GM19372 (cell line): ENCODE data around the gene PTPRM.
"Not testable (repeated sequence)": the region's sequence is repeated elsewhere in the genome, so short reads cannot be mapped to it uniquely, and the experiment has no call there.

Experiments
- ATAC-seq: cut with Tn5 transposase; IDR thresholded peaks from one replicate; pipeline ENCODE4 v1.9.1; 2021; ENCODE audit warnings: mild to moderate bottlenecking, low read depth, moderate library complexity; ENCODE audit not compliant: unreplicated experiment

Gene PTPRM

DNA sequence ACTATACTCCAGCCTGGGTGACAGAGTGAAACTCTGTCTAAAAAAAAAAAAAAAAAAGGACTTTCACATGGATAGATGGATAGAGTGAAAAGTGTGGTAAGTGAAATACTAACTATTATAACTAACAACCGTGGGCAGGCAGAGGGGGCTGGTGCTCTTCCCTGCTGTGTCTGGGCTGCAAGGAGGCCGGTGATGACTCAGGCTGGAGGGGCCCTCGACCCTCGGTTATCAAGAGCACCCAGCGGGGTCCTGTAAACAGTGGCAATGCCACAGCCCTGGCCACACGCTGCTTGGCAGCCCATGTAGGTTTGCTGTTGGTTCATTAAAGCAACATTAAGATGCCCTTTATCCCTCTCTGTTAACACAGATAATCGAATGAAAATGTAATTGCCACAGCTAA, 857.4 kb downstream of the PTPRM start:
- no peak for ATAC-seq

DNA sequence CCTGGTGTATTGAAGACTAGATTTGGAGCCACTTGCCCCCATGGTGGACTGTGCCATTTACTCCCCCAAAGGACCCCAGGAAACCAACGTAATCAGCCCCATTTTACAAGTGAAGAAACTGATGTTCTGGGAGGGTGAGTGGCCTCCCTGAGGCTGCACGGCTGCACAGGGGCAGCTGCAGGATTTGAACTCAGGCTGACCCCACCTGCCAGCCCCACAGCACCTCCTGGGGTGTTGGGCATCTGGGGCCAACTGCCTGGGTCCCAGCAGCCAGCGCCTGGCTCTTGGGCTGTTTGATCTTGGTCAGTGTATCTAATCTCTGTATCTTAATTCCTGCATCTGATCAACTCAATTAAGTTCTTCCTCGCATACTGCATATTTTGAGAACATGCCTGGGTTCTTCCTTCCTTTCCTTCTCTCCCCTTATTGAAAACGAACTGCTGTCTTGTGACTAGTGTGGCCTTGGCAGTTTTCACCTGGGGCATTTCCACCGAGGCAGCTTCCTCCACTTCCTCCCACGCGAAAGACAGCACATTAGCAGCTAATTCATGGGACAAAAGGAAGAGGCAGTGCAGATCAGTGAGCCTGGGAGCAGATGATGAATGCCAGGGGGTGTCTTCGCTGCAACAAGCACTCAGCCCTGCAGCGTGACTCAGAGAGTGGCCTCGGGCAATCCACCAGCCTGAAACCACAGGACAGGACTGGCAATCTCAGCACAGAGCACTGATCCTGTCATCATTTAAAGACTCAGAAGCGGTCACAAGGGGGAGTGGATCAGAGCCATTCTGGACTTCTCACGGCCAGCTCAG, 858.0 kb downstream of the PTPRM start:
- ATAC-seq = no peak

- ATAC-seq = no peak
Observed at GRCh38 chr18:8426401-8426800, 859.3 kb downstream of the PTPRM start.

- no peak for ATAC-seq
Observed at GRCh38 chr18:8427339-8427738, 860.2 kb downstream of the PTPRM start.

- no peak for ATAC-seq
Observed at GRCh38 chr18:8428951-8429350, 861.8 kb downstream of the PTPRM start.

- ATAC-seq = no peak
Observed at GRCh38 chr18:8431036-8431435, 863.9 kb downstream of the PTPRM start.

DNA sequence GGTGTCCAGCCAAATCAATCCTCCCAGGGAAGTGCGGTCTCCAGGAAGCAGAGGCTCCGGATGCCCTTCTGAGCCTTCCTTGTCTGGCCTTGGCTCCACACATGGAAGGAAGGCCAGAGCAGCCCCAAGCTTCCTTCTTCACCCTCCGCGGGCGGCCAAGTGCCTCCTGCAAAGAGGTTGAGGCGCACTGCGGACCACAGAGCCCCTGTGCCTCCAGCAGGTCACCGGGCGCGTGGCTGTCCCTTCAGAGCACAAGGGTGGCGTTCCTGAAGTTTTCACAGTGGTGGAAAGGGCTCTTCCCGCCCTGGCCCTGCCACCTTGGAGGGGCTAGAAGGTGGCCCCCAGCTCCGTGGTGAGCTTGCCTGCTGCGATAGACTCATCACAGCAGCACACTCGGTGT, 866.2 kb downstream of the PTPRM start:
- ATAC-seq = no peak

DNA sequence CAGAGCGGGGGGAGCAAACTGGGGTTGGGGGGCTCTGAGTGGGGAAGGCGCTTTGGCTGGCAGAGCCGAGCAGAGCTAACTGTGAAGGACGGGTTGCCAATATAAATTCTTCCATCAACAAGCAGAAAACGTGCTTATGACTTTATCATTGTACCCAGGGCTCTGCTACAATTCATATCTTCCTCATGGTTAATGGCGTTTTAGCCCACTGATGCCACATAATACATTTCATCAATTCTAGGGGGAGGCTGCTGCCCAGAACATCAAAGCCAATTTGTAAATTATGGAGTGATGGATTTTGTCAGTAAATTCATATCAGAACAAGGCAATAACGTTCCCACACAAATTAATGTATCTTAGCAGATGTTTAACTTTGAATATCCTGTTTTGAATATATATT, 866.7 kb downstream of the PTPRM start:
- no peak for ATAC-seq

DNA sequence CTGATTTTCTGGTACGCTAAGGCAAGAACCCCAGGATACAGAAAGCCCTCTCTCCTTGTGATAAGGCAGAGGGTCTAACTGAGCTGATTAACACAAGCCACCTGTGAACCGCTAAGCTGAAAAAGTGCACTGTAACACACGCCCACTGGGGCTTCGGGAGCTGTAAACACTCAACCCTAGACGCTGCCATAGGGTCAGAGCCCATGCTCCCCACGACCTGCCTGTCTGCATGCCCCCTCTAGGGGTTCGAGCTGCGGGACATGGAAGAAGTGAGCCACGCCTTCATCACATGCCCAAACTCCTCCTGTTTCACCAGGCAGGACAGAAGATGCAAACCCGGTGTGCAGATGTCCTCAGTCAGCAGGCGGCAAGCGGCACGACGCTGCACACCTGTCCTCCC, 868.3 kb downstream of the PTPRM start:
- no peak for ATAC-seq

DNA sequence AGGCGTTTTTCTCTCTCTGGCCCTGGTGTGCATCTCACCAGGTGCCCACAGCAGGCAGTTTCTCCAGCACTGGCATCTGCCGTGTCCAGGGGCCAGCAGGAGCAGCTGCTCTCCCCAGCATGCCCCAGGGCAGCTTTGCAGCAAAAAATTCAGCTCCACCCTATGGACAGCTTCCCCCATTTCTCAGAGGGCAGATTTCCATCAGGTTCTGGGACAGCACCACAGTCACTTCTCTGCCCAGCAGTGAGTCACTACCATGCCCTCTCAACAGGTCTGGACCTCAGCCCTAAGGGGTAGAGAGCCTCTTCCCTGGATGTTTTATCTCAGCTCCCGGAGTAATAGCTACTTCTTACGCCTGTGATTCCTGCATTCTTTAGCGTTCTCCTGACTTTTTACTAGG, 871.9 kb downstream of the PTPRM start:
- ATAC-seq = no peak

GRCh38 chr18:8443505-8443904, 876.4 kb downstream of the PTPRM start:
- ATAC-seq = no peak

DNA sequence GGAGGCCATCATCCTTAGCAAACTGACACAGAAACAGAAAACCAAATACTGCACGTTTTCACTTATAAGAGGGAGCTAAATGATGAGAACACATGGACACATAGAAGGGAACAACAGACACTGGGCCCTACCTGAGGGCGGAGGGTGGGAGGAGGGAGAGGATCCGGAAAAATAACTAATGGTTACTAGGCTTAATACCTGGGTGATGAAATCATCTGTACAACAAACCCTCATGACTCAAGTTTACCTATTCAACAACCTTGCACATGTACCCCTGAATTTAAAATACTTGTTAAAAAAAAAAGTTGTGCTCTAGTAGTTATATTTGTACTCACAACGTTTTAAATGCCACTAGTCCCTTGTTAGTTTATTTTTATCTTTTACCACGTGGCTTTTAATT, 879.8 kb downstream of the PTPRM start:
- ATAC-seq = not testable (repeated sequence)

- no peak for ATAC-seq
Observed at GRCh38 chr18:8448130-8448529, 881.0 kb downstream of the PTPRM start.

GRCh38 chr18:8450013-8450412, 882.9 kb downstream of the PTPRM start:
- ATAC-seq = no peak

GRCh38 chr18:8450898-8451665, 884.0 kb downstream of the PTPRM start:
- ATAC-seq = no peak

DNA sequence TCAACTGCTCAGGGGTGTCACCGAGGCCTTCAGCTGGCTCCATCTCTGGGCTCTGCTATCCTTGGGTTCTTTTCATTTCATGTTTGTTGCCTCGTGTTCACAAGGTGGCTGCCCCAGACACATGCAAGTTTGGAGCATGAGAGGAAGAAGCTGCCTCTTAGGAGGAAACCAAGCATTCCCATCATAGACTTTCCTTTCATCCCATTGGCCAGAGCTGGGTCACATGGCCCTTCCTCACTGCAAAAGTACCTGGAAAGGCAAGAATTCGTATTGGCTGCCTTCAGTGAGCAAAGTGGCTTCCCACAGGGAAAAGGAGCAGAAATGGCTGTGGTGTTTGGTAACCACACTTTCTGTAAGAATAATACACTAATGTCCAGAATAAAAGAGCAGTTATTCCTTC, 886.4 kb downstream of the PTPRM start:
- no peak for ATAC-seq

- no peak for ATAC-seq
Observed at GRCh38 chr18:8454136-8454535, 887.0 kb downstream of the PTPRM start.

- ATAC-seq = no peak
Observed at GRCh38 chr18:8455661-8456614, 888.8 kb downstream of the PTPRM start.
